ENCODE measurements around the gene FAM120B.

GRCh38 chr6:170257376-170257775 is 49.2 kb upstream of the FAM120B start:
- TF ChIP-seq CTCF (IDR thresholded peaks at IDR 0.05; ENCODE audit: borderline replicate concordance, extremely low read depth, low read length, poor library complexity, severe bottlenecking): no peak
- TF ChIP-seq EZH2 (IDR thresholded peaks at IDR 0.05; ENCODE audit: borderline replicate concordance, low read depth, low read length, severe bottlenecking): no peak
